Vagina (tissue), 2 donors: ENCODE measurements around the gene SLC36A3. TPM values are rescaled to one million over a fixed set of nuclear protein-coding genes. Genes with fewer than 3 reads are reported as not detected.
"Not testable (repeated sequence)": the region's sequence is repeated elsewhere in the genome, so short reads cannot be mapped to it uniquely, and the experiment has no call there.

Experiments used
- DNase-seq, 2 donors: peaks; one replicate each; pipeline ENCODE4 v3.0.0-alpha.2; 2017; ENCODE audit errors: extremely low spot score in 2 of 2
- H3K27ac ChIP-seq: fragments of 200-600 bp; sonication (generic); one replicate; pipeline ENCODE4 v1.5.1; 2019
- H3K27me3 ChIP-seq: fragments of 200-600 bp; sonication (generic); one replicate; pipeline ENCODE4 v1.5.1; 2019
- H3K36me3 ChIP-seq, 2 donors: fragments of 200-600 bp; sonication (generic); one replicate each; pipeline ENCODE4 v1.5.1; 2017 to 2019
- H3K4me1 ChIP-seq: fragments of 200-600 bp; sonication (generic); one replicate; pipeline ENCODE4 v1.5.1; 2019
- H3K4me3 ChIP-seq, 2 donors: fragments of 200-600 bp; sonication (generic); 1 replicate in 1 of 2; 2 replicates in 1 of 2; pipeline ENCODE4 v1.5.1; 2016 to 2019
- H3K9me3 ChIP-seq: fragments of 200-600 bp; sonication (generic); one replicate; pipeline ENCODE4 v1.5.1; 2019
- POLR2A ChIP-seq, 2 donors: fragments of 450-650 bp; IDR thresholded peaks; one replicate each; pipeline ENCODE4 v1.6.1; 2017; ENCODE audit warnings: antibody characterized with exemption in 2 of 2, mild to moderate bottlenecking in 2 of 2, moderate library complexity in 2 of 2
- POLR2AphosphoS5 ChIP-seq, 2 donors: sonication (generic); formaldehyde crosslinking; IDR thresholded peaks; one replicate each; pipeline ENCODE4 v1.9.0; 2017; ENCODE audit warnings: antibody characterized with exemption in 2 of 2, mild to moderate bottlenecking in 2 of 2, low read depth in 1 of 2; ENCODE audit not compliant: insufficient read depth in 1 of 2
- intact Hi-C: fragments of 100-400 bp; cut with DNase I; formaldehyde crosslinking; loops from one replicate; pipeline ENCODE4 v1.15.1; 2023
- total RNA-seq: library from RNA; depleted of rRNA; stranded (reverse); fragments of >200 nt; gene quantifications from one replicate; pipeline ENCODE4 v1.2.3, GENCODE V29; 2016
- TF ChIP-seq, protein P1 (sequence below), 3 experiments: fragments of 450-650 bp in 2 of 3; fragments of 200-600 bp in 1 of 3; sonication (generic) in 1 of 3; IDR thresholded peaks; one replicate each; pipeline ENCODE4 v1.5.1; 2017 to 2019; ENCODE audit warnings: antibody characterized with exemption in 3 of 3, mild to moderate bottlenecking in 2 of 3, moderate library complexity in 2 of 3

SLC36A3 gene
- total RNA-seq, 1 donor from 2014 or later: not detected

- DNase-seq: no peak
- no peaks in the 10 kb centered on the region for H3K36me3 ChIP-seq
- H3K27ac ChIP-seq: no peak overlapping the region
- intact Hi-C loops: no loop called here
- H3K4me3 ChIP-seq: no peak overlapping the region
- no peaks in the 10 kb centered on the region for H3K27me3 ChIP-seq
- no peaks in the 10 kb centered on the region for H3K9me3 ChIP-seq
- H3K4me1 ChIP-seq: no peaks in the 10 kb centered on the region
- TF ChIP-seq POLR2AphosphoS5 (IDR thresholded peaks at IDR 0.05; ENCODE audit: insufficient read depth in 1 of 2, low read depth in 1 of 2) (no peak), POLR2A (IDR thresholded peaks at IDR 0.05) (no peak)
- TF ChIP-seq, protein P1, sequence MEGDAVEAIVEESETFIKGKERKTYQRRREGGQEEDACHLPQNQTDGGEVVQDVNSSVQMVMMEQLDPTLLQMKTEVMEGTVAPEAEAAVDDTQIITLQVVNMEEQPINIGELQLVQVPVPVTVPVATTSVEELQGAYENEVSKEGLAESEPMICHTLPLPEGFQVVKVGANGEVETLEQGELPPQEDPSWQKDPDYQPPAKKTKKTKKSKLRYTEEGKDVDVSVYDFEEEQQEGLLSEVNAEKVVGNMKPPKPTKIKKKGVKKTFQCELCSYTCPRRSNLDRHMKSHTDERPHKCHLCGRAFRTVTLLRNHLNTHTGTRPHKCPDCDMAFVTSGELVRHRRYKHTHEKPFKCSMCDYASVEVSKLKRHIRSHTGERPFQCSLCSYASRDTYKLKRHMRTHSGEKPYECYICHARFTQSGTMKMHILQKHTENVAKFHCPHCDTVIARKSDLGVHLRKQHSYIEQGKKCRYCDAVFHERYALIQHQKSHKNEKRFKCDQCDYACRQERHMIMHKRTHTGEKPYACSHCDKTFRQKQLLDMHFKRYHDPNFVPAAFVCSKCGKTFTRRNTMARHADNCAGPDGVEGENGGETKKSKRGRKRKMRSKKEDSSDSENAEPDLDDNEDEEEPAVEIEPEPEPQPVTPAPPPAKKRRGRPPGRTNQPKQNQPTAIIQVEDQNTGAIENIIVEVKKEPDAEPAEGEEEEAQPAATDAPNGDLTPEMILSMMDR (IDR thresholded peaks at IDR 0.05): no peak
Observed at GRCh38 chr5:151317871-151318270, 14.3 kb upstream of the SLC36A3 start.

GRCh38 chr5:151315998-151316597 is 12.5 kb upstream of the SLC36A3 start:
- no peak overlapping the region for H3K4me3 ChIP-seq
- DNase-seq: no peak

DNA sequence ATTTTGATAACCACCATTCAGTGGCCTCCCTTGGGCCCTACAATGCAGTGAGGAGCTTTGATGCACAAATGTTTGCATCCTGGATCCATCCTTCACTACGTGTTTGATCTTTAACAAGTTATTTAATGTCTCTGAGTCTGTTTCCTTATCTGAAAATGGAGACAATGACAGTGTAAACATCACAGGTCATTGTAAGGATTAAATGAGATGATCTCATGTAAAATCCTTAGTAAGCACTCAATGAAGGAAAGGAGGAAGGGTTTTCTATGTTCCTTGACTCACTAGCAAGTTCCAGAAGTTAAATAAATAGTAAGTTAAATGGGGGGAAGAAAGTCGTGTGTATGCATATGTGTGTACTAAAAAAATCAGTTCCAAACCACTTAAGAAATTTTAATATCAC is 9.8 kb upstream of the SLC36A3 start:
- intact Hi-C loops: no loop called here
- no peaks in the 10 kb centered on the region for H3K27me3 ChIP-seq

More at GRCh38 chr5:151315998-151316597, 12.5 kb upstream of the SLC36A3 start:
- intact Hi-C loops: no loop called here
- TF ChIP-seq POLR2A (IDR thresholded peaks at IDR 0.05) (no peak), POLR2AphosphoS5 (IDR thresholded peaks at IDR 0.05; ENCODE audit: insufficient read depth in 1 of 2, low read depth in 1 of 2) (no peak)
- TF ChIP-seq, protein P1 (IDR thresholded peaks at IDR 0.05): peak; percentile 35 to 67 (median 40)
- Histone ChIP-seq H3K27me3 (no peaks in the 10 kb centered on the region), H3K9me3 (no peaks in the 10 kb centered on the region), H3K4me1 (no peaks in the 10 kb centered on the region), H3K36me3 (no peaks in the 10 kb centered on the region), H3K27ac (no peak overlapping the region)

GRCh38 chr5:151312756-151313324 is 9.3 kb upstream of the SLC36A3 start:
- no peaks in the 10 kb centered on the region for H3K36me3 ChIP-seq
- H3K4me1 ChIP-seq: no peaks in the 10 kb centered on the region
- intact Hi-C loops: no loop called here
- TF ChIP-seq POLR2AphosphoS5 (IDR thresholded peaks at IDR 0.05; ENCODE audit: insufficient read depth in 1 of 2, low read depth in 1 of 2) (no peak), POLR2A (IDR thresholded peaks at IDR 0.05) (no peak)
- TF ChIP-seq, protein P1 (IDR thresholded peaks at IDR 0.05): no peak
- H3K27ac ChIP-seq: no peak overlapping the region
- no peaks in the 10 kb centered on the region for H3K27me3 ChIP-seq
- H3K9me3 ChIP-seq: no peaks in the 10 kb centered on the region
- no peak overlapping the region for H3K4me3 ChIP-seq
- no peak for DNase-seq

More for the DNA sequence above, 9.8 kb upstream of the SLC36A3 start:
- no peak overlapping the region for H3K4me3 ChIP-seq
- H3K4me1 ChIP-seq: no peaks in the 10 kb centered on the region
- no peak for DNase-seq
- H3K36me3 ChIP-seq: no peaks in the 10 kb centered on the region
- no peaks in the 10 kb centered on the region for H3K9me3 ChIP-seq
- no peak overlapping the region for H3K27ac ChIP-seq
- TF ChIP-seq POLR2A (IDR thresholded peaks at IDR 0.05) (no peak), POLR2AphosphoS5 (IDR thresholded peaks at IDR 0.05; ENCODE audit: insufficient read depth in 1 of 2, low read depth in 1 of 2) (no peak)
- TF ChIP-seq, protein P1 (IDR thresholded peaks at IDR 0.05): no peak

- H3K27ac ChIP-seq: no peak overlapping the region
- no peaks in the 10 kb centered on the region for H3K4me1 ChIP-seq
- H3K9me3 ChIP-seq: no peaks in the 10 kb centered on the region
- TF ChIP-seq, protein P1 (IDR thresholded peaks at IDR 0.05): no peak
- no peak for TF ChIP-seq POLR2AphosphoS5 (IDR thresholded peaks at IDR 0.05; ENCODE audit: insufficient read depth in 1 of 2, low read depth in 1 of 2)
- no peak for TF ChIP-seq POLR2A (IDR thresholded peaks at IDR 0.05)
- no peaks in the 10 kb centered on the region for H3K36me3 ChIP-seq
- no peaks in the 10 kb centered on the region for H3K27me3 ChIP-seq
- DNase-seq: no peak
- no peak overlapping the region for H3K4me3 ChIP-seq
- intact Hi-C loops: no loop called here
Observed at GRCh38 chr5:151310932-151311331, 7.4 kb upstream of the SLC36A3 start.

- H3K9me3 ChIP-seq, intact Hi-C loops, H3K4me3 ChIP-seq, H3K27ac ChIP-seq, H3K36me3 ChIP-seq, H3K4me1 ChIP-seq, H3K27me3 ChIP-seq: not testable (repeated sequence)
- peak in 1 of 2 donors; percentile 10 for DNase-seq
Observed at GRCh38 chr5:151309821-151310220, 6.3 kb upstream of the SLC36A3 start.

GRCh38 chr5:151309266-151309665 is 5.7 kb upstream of the SLC36A3 start:
- H3K4me3 ChIP-seq, H3K27ac ChIP-seq, H3K4me1 ChIP-seq, H3K9me3 ChIP-seq, intact Hi-C loops, H3K27me3 ChIP-seq, H3K36me3 ChIP-seq: not testable (repeated sequence)
- peak in 1 of 2 donors; percentile 11 for DNase-seq
